ENCODE results near the gene AGBL4. TPM values are rescaled to one million over a fixed set of nuclear protein-coding genes. Genes with fewer than 3 reads are reported as not detected.

AGBL4 gene
- total and polyA plus RNA-seq, 2 experiments from 2014 or later: not detected

GRCh38 chr1:48876330-48876785, 1147.4 kb downstream of the AGBL4 start:
- H3K9me3 ChIP-seq (ENCODE audit: low read depth): no peaks in the 10 kb centered on the region
- 7 to 12% methylated on average over 2 of the region's 2 CpGs for WGBS, 2 experiments (ENCODE audit: low coverage in 1 of 2, low lambda C conversion rate in 2 of 2, missing lambda C conversion rate in 2 of 2)
- no peaks in the 10 kb centered on the region for H3K36me3 ChIP-seq (ENCODE audit: low read depth)
- peak overlapping the region; percentile 43 for H2AFZ ChIP-seq
- in situ Hi-C loops (cut with MboI): no loop called here
- H3K9me2 ChIP-seq (ENCODE audit: insufficient read depth): no peaks in the 10 kb centered on the region
- H3K27me3 ChIP-seq (replicated peaks; ENCODE audit: insufficient read depth): no peaks in the 10 kb centered on the region
- H4K20me1 ChIP-seq (ENCODE audit: insufficient read depth): no peaks in the 10 kb centered on the region
- peaks cover 28% of the 10 kb centered on the region for H3K4me1 ChIP-seq (ENCODE audit: insufficient read depth)
- no peak overlapping the region for H3K9ac ChIP-seq
- TF ChIP-seq EZH2phosphoT487 (IDR thresholded peaks at IDR 0.05; ENCODE audit: insufficient read depth, low read depth): no peak
- no peak for TF ChIP-seq EZH2 (IDR thresholded peaks at IDR 0.05; ENCODE audit: insufficient read depth, poor library complexity, severe bottlenecking)
- peaks cover 18% of the 10 kb centered on the region for H3F3A ChIP-seq (ENCODE audit: insufficient read depth)
- peak; percentile 67 for DNase-seq
- no peak overlapping the region for H3K27ac ChIP-seq
- H3K4me3 ChIP-seq: no peak overlapping the region
- H3K79me2 ChIP-seq (ENCODE audit: insufficient read depth): no peaks in the 10 kb centered on the region
- peak overlapping the region; percentile 21 for H3K4me2 ChIP-seq (ENCODE audit: unreplicated experiment)

DNA sequence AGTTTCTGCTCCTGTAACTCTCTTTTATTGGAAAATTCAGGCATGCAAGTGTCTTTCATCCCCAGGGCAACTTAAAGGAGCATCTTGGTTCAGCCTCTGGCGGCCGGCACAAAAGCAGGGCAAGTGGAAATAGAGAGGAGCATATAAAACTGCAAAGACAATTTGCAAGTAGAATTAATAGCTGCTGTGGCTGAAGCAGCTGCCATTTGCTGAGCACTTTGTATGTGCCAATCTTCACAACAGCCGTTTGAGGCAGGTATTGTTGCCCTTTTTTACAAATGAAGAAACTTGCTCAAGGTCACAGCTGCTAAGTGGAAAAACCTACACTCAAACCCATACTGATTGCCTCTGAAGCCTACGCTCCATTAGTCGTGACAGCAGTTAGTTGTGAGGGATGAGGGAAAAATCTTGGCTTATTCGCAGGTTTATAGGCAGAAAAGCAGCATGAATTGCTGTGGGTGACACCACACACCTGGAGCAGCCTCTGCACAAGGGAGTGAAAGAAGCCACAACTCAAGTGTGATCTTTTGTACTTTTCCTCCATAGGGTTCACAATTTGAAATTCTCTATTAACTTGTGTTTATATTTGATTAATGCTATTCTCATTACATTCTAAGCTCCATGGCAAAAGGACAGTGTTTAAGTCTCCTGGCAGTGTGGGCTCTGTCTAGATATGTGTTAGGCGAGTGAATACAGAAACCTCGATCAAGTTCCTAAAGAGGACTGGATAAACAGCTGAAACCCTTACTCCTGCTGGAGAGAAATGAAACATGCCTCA, 1148.0 kb downstream of the AGBL4 start:
- no peak overlapping the region for H3K27ac ChIP-seq
- no peaks in the 10 kb centered on the region for H3K9me3 ChIP-seq (ENCODE audit: low read depth)
- peak overlapping the region; percentile 21 for H3K4me2 ChIP-seq (ENCODE audit: unreplicated experiment)
- H3K79me2 ChIP-seq (ENCODE audit: insufficient read depth): no peaks in the 10 kb centered on the region
- no peaks in the 10 kb centered on the region for H4K20me1 ChIP-seq (ENCODE audit: insufficient read depth)
- DNase-seq: no peak
- H3K9ac ChIP-seq: no peak overlapping the region
- no peak overlapping the region for H3K4me3 ChIP-seq
- no peaks in the 10 kb centered on the region for H3K9me2 ChIP-seq (ENCODE audit: insufficient read depth)
- TF ChIP-seq EZH2phosphoT487 (IDR thresholded peaks at IDR 0.05; ENCODE audit: insufficient read depth, low read depth) (no peak), EZH2 (IDR thresholded peaks at IDR 0.05; ENCODE audit: insufficient read depth, poor library complexity, severe bottlenecking) (no peak)
- WGBS, 2 experiments (ENCODE audit: low coverage in 1 of 2, low lambda C conversion rate in 2 of 2, missing lambda C conversion rate in 2 of 2): 77 to 79% methylated on average over 8 of the region's 8 CpGs
- H3K27me3 ChIP-seq (replicated peaks; ENCODE audit: insufficient read depth): no peaks in the 10 kb centered on the region
- H3K36me3 ChIP-seq (ENCODE audit: low read depth): no peaks in the 10 kb centered on the region
- in situ Hi-C loops (cut with MboI): no loop called here
- H3K4me1 ChIP-seq (ENCODE audit: insufficient read depth): peaks cover 28% of the 10 kb centered on the region
- H2AFZ ChIP-seq: peak overlapping the region; percentile 43
- peaks cover 18% of the 10 kb centered on the region for H3F3A ChIP-seq (ENCODE audit: insufficient read depth)

GRCh38 chr1:48873944-48874343, 1149.8 kb downstream of the AGBL4 start:
- no peaks in the 10 kb centered on the region for H4K20me1 ChIP-seq (ENCODE audit: insufficient read depth)
- no peak overlapping the region for H3K9ac ChIP-seq
- no peak overlapping the region for H3K27ac ChIP-seq
- H3K36me3 ChIP-seq (ENCODE audit: low read depth): no peaks in the 10 kb centered on the region
- TF ChIP-seq EZH2phosphoT487 (IDR thresholded peaks at IDR 0.05; ENCODE audit: insufficient read depth, low read depth): no peak
- no peak for TF ChIP-seq EZH2 (IDR thresholded peaks at IDR 0.05; ENCODE audit: insufficient read depth, poor library complexity, severe bottlenecking)
- H3K9me3 ChIP-seq (ENCODE audit: low read depth): no peaks in the 10 kb centered on the region
- in situ Hi-C loops (cut with MboI): no loop called here
- no peaks in the 10 kb centered on the region for H3K79me2 ChIP-seq (ENCODE audit: insufficient read depth)
- no peak for DNase-seq
- peaks cover 27% of the 10 kb centered on the region for H3K4me1 ChIP-seq (ENCODE audit: insufficient read depth)
- H3K4me3 ChIP-seq: no peak overlapping the region
- peaks cover 15% of the 10 kb centered on the region for H3F3A ChIP-seq (ENCODE audit: insufficient read depth)
- no peaks in the 10 kb centered on the region for H3K27me3 ChIP-seq (replicated peaks; ENCODE audit: insufficient read depth)
- H3K9me2 ChIP-seq (ENCODE audit: insufficient read depth): no peaks in the 10 kb centered on the region
- H2AFZ ChIP-seq: no peak overlapping the region
- 55 to 72% methylated on average over 4 of the region's 4 CpGs for WGBS, 2 experiments (ENCODE audit: low coverage in 1 of 2, low lambda C conversion rate in 2 of 2, missing lambda C conversion rate in 2 of 2)
- H3K4me2 ChIP-seq (ENCODE audit: unreplicated experiment): no peak overlapping the region

GRCh38 chr1:48870596-48870995, 1153.2 kb downstream of the AGBL4 start:
- Histone ChIP-seq H3K36me3 (ENCODE audit: low read depth) (no peaks in the 10 kb centered on the region), H3F3A (ENCODE audit: insufficient read depth) (no peaks in the 10 kb centered on the region), H3K9ac (no peak overlapping the region), H3K79me2 (ENCODE audit: insufficient read depth) (no peaks in the 10 kb centered on the region), H3K27ac (no peak overlapping the region), H3K9me2 (ENCODE audit: insufficient read depth) (no peaks in the 10 kb centered on the region), H2AFZ (no peak overlapping the region), H3K27me3 (replicated peaks; ENCODE audit: insufficient read depth) (no peaks in the 10 kb centered on the region), H3K4me2 (ENCODE audit: unreplicated experiment) (no peak overlapping the region), H3K4me3 (no peak overlapping the region), H3K4me1 (ENCODE audit: insufficient read depth) (peaks cover 6% of the 10 kb centered on the region; the same call in 1 of the 2 replicates), H3K9me3 (ENCODE audit: low read depth) (no peaks in the 10 kb centered on the region), H4K20me1 (ENCODE audit: insufficient read depth) (no peaks in the 10 kb centered on the region)
- TF ChIP-seq EZH2 (IDR thresholded peaks at IDR 0.05; ENCODE audit: insufficient read depth, poor library complexity, severe bottlenecking): no peak
- TF ChIP-seq EZH2phosphoT487 (IDR thresholded peaks at IDR 0.05; ENCODE audit: insufficient read depth, low read depth): no peak
- WGBS, 2 experiments (ENCODE audit: low coverage in 1 of 2, low lambda C conversion rate in 2 of 2, missing lambda C conversion rate in 2 of 2): 18 to 20% methylated on average over 3 of the region's 3 CpGs
- in situ Hi-C loops (cut with MboI): no loop called here
- DNase-seq: peak; percentile 37

Data from GM23248 (cell line).